Suppressor macrophage (primary cell): ENCODE data around the gene WFDC11.
"Not testable (repeated sequence)": the region's sequence is repeated elsewhere in the genome, so short reads cannot be mapped to it uniquely, and the experiment has no call there.

Experiments
- DNase-seq, 4 experiments: peaks; one replicate each; pipeline ENCODE4 v3.0.0-alpha.2; 2020 to 2022
- total RNA-seq, 17 experiments: gene quantifications; one replicate each; lab custom pipeline; 2026; ENCODE audit warnings: mixed read lengths in 6 of 17, inconsistent platforms in 3 of 17; lab: John Stamatoyannopoulos, UW

Gene WFDC11
- total RNA-seq, result 0 to 0.99 (median 0) reads per million in 17 experiments

GRCh38 chr20:45670139-45670538 is at the start of gene WFDC11:
TSS of gene WFDC11 (minus strand) at chr20:45670239. CDS start at chr20:45650600, 19,639 bp downstream.
- no peak for DNase-seq

DNA sequence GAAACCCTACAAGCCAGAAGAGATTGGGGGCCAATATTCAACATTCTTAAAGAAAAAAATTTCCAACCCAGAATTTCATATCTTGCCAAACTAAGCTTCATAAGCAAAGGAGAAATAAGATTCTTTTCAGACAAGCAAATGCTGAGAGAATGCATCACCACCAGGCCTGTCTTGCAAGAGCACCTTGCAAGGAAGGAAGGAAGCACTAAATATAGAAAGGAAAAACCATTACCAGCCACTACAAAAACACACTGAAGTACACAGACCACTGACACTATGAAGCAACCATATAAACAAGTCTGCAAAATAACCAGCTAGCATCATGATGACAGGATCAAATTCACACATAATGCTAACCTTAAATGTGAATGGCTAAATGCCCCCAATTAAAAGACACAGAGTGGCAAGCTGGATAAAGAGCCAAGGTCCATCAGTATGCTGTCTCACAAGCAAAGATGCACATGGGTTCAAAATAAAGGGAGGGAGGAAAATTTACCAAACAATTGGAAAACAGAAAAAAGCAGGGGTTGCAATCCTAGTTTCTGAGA is 46.2 kb upstream of the WFDC11 start:
- DNase-seq, result not testable (repeated sequence)

DNA sequence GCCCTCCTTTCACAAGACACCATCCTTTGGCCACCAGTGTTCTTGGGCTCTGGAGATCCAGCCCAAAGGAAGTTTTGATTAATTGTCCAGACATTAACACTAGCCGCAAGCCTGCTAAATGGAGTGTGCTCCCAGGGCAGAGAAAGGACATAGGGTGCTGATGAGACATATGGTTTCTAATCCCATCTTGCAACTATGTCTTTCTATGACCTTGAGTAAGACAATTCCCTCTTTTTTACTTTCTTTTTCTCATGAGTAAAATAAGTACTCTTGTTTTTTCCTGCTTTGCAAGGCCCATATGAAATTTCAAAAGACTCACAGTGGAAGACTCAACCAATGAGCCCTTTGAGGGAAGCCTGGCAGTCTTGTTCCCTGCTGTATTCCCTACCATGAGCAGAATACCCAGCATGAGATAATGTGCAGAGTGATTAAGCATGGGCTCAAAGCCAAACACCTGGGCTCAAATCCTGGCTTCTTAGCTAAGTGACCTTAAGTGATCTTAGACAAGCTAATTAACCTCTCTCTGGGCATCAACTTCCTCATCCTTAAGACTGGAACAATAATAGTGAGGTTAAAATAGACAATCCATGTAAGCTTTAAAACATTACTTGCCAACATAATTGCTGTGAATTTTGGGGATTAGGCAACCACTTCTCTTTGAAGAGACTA is 35.1 kb upstream of the WFDC11 start, which contains the start of gene WFDC10B:
Gene WFDC10B, minus strand, starts transcription at position 51 of the 669 bp plus-strand sequence. CDS start 19,027 bp downstream, outside the sequence.
- no peak for DNase-seq

DNA sequence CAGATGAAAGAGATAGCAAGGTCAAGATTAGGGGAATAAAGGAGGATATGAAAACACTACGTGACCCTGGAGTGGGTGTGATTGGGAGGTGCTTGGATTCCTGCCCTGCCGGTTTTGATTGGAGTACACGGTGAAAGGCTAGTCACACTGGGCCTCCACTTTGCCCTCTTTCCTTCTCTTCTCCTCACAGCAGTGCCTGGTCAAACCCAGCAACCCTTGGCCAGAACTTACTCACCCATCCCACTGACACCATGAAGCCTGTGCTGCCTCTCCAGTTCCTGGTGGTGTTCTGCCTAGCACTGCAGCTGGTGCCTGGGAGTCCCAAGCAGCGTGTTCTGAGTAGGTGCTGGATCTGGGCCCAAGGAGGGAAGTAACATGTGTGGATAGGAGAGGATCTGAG is 31.8 kb upstream of the WFDC11 start, which contains the start of gene WFDC13:
Gene WFDC13, plus strand, starts transcription at position 166 of the 400 bp plus-strand sequence. Its CDS starts 86 bp downstream, at position 252.
- no peak for DNase-seq

DNA sequence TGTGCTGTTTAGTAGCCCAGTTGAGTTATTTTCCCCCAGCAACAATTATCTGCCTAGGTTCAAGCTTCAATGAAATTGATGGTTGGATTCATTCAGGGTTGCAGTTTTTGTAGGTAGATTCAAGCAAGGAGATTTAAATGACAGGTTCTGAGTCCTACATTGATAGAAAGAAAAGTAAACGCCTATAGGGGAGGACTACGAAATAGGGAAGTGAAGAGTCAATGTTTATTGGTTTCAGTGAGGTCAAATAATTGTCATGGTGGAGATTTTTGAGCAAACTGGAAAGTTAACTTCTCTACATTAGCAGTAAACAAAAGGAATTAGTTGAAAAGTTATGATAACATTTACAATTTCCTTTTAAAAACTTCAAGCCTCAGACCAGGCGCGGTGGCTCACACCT is 31.1 kb upstream of the WFDC11 start:
- no peak for DNase-seq

DNA sequence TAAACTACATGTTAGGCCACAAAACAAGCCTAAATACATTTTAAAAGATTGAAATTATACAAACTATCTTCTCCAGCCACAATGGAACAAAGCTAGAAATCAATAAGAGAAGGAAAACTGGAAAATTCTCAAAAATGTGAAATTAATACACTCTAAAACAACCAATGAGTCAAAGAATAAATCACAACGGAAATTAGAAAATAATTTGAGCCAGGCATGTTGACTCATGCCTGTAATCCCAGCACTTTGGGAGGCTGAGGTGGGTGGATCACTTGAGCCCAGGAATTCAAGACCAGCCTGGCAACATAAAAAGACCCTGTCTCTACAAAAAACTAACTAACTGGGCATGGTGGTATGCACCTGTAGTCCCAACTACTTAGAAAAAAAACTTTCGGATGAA is 25.5 kb upstream of the WFDC11 start:
- DNase-seq, result no peak

DNA sequence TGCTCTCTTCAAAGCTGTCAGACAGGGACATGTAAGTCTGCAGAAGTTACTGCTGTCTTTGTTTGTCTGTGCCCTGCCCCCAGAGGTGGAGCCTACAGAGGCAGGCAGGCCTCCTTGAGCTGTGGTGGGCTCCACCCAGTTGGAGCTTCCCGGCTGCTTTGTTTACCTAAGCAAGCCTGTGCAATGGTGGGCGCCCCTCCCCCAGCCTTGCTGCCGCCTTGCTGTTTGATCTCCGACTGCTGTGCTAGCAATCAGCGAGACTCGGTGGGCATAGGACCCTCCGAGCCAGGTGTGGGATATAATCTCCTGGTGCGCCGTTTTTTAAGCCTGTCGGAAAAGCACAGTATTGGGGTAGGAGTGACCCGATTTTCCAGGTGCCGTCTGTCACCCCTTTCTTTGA is 23.3 kb upstream of the WFDC11 start:
- not testable (repeated sequence) for DNase-seq

DNA sequence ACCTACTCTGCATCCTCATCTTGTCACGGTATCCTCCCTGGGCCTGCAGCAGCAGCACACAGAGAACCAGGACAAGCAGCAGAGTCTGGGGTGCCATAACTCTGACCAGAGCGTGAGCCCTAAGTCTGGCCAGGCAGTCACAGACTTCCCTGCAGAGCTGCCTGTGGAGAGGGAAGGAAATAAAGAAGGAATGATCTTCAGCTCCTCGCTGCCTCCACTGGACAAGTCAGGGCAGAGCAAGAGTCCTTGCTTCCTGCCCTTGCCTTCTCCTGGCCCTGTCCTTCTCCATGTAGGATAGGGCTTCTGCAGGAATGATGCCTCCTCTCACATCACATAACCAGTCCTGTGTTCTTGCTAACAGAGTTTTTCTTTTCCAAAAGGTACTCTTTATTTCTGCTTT is 15.9 kb upstream of the WFDC11 start:
- peak in 3 of 4 experiments; percentile 8 to 31 (median 28) for DNase-seq

DNA sequence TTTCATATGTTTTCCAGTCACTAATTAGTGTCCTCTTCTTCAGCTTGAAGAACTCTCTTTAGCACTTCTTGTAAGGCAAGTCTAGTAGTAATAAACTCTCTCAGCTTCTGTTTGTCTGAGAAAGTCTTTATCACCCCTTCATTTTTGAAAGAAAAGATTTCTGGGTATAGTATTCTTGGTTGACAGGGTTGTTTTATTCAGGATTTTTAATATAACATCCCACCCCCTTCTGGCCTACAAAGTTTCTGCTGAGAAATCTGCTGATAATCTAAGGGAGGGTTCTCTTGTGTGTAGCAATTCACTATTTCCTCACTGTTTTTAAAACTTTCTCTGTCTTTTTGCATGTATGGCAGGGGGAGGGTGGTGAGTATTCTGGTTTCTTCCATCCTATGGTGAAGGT is 9.6 kb upstream of the WFDC11 start:
- DNase-seq, result no peak

GRCh38 chr20:45672765-45673164 is 2.7 kb upstream of the WFDC11 start:
- DNase-seq, result no peak

DNA sequence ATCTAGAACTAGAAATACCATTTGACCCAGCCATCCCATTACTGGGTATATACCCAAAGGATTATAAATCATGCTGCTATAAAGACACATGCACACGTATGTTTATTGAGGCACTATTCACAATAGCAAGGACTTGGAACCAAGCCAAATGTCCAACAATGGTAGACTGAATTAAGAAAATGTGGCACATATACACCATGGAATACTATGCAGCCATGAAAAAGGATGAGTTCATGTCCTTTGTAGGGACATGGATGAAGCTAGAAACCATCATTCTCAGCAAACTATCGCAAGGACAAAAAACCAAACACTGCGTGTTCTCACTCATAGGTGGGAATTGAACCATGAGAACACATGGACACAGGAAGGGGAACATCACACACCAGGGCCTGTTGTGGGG is 13.0 kb downstream of the WFDC11 start:
- DNase-seq, result not testable (repeated sequence)

DNA sequence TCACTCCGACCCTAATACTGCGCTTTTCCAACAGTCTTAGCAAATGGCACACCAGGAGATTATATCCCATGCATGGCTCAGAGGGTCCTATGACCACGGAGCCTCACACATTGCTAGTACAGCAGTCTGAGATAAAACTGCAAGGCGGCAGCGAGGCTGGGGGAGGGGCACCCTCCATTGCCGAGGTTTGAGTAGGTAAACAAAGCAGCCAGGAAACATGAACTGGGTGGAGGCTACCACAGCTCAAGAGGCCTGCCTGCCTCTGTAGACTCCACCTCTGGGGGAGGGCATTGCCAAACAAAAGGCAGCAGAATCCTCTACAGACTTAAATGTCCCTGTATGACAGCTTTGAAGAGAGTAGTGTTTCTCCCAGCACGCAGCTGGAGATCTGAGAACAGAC is 18.3 kb downstream of the WFDC11 start:
- not testable (repeated sequence) for DNase-seq

DNA sequence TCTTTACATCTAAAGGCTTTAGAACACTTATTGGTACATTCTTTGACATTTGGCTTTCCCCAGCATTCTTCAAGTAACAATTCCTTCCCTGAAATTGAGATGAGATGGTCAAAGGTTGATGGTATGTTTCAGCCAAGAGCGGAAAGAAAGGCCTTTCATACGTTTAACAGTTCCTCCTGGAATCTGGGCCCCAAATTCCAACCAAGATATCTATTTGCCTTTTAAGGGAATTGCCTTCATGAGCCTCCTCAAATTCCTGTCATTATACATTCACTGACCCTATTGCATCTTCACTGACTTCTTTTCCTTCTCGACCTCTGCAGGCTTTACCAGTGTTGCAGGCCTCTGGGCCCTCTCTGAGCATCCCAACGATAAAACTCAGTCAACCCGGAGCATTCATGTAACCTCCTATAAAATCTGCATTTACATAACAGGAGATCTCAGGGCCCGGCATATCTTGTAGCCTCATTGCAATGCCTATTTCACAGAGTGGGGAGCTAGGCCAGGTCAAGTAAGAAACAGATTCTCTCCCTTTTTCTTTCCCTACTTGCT is 20.7 kb downstream of the WFDC11 start:
- DNase-seq, result no peak

DNA sequence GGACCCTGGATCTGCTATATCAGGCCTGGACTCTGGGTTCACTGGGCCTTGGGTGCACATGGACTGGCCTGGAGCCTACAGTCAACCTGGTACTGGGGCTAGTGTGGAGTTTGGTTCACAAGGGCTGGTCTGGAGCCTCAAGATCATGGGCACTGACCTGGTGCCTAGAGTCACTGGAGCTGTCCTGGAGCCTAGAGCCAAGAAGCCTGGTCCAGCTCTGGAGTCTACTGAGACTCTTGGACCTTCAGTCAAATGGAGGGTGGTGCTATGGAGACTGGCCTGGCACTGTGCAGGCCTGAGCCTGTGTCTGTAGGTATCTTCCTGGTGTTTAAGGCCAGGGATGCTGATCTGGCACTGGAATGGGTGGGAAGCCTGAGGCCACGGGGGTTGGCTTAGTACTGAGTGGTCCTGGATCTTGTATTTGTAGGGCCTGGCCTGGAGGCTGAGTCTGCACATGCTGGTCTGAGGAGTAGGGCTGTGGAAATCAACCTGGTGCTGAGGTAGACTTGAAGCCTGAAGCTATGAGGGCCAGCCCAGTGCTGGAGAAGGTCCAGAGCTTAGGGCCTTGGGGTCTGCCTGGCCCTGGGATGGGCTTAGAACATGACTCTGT is 22.5 kb downstream of the WFDC11 start:
- no peak for DNase-seq

GRCh38 chr20:45646875-45647274 is 23.2 kb downstream of the WFDC11 start:
- no peak for DNase-seq

DNA sequence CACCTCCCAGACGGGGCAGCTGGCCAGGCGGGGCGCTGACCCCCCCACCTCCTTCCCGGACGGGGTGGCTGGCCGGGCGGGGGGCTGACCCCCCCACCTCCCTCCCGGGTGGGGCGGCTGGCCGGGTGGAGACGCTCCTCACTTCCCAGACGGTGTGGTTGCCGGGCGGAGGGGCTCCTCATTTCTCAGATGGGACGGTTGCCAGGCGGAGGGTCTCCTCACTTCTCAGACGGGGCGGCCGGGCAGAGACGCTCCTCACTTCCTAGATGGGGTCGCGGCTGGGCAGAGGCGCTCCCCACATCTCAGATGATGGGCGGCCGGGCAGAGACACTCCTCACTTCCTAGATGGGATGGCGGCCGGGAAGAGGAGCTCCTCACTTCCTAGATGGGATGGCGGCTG is 24.2 kb downstream of the WFDC11 start:
- DNase-seq, result not testable (repeated sequence)

- not testable (repeated sequence) for DNase-seq
Measured at GRCh38 chr20:45641076-45641475, 29.0 kb downstream of the WFDC11 start.

DNA sequence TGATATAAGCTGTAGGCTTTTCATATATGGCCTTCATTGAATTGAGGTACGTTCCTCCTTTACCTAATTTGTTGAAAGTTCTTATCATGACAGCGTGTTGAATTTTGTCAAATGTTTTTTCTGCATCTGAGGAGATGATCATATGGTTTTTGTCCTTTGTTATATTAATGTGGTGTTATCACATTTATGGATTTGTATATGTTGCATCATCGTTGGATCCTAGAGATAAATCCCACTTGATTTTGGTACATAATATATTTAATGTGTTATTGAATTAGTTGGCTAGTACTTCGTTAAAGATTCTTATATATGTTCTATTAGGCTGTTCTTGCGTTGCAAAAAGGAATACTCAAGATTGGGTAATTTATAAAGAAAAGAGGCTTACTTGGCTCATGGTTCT is 30.4 kb downstream of the WFDC11 start:
- DNase-seq, result no peak

- DNase-seq, result no peak
Measured at GRCh38 chr20:45636513-45636912, 33.5 kb downstream of the WFDC11 start.

GRCh38 chr20:45631184-45631583 is 38.9 kb downstream of the WFDC11 start, which contains the start of gene WFDC9:
TSS of gene WFDC9 (minus strand) at chr20:45631284. CDS start at chr20:45610181, 21,103 bp downstream.
- no peak for DNase-seq

DNA sequence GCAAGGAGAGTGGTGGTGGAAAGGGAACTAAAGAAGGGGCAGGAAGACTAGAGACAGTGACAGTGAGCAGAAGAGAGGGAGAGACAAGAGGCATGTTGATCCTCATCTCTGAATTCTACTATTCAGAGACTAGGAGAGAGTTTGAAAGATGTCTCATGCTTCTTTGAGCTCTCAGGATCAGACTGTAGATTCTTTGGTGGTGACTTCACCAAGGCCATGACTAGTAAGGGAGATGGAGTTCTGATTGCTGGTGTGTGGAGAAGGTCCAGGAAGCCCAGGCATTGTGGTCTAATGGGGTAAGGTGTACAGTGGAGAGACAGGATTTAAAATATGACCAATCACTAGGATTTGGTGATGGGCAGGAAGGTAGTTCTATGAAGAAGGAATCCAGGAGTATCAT is 39.7 kb downstream of the WFDC11 start:
- no peak for DNase-seq

DNA sequence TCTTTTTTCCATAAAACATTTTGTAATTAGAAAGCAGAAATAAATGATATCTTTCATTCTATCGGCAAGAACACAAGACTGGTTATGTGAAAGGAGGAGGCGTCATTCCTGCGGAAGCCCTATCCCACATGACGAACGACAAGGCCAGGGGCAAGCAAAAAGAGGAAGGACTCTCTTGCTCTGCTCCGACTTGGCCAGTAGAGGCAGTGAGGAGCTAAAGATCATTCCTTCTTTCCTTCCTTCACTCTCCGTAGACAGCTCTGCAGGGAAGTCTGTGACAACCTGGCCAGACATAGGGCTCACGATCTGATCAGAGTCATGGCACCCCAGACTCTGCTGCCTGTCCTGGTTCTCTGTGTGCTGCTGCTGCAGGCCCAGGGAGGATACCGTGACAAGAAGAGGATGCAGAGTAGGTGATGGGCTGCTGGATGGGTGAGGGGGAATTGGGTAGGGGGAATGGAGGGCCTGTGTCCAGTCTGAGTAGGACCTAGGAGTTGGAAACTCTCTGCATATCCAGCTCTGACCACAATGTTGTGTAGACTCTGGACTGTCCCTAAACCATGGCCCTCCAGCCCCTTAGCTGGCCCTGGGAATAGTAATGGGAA is 40.4 kb downstream of the WFDC11 start, which contains the start of gene WFDC10A:
Gene WFDC10A, plus strand, starts transcription at position 244 of the 605 bp plus-strand sequence. Its CDS starts 75 bp downstream, at position 319.
- DNase-seq, result peak; percentile 74 to 90 (median 88)

- no peak for DNase-seq
Measured at GRCh38 chr20:45626540-45626939, 43.5 kb downstream of the WFDC11 start.
